ENCODE results near the gene CNN2.

CNN2 gene

GRCh38 chr19:1010586-1011510 is 15.6 kb upstream of the CNN2 start:
- Histone ChIP-seq H3K4me1 (ENCODE audit: low read length) (peaks cover 8% of the 10 kb centered on the region), H3K9ac (ENCODE audit: low read length) (no peak overlapping the region), H3K27ac (ENCODE audit: low read length) (no peak overlapping the region), H3K27me3 (replicated peaks; ENCODE audit: insufficient read depth, low read length) (no peaks in the 10 kb centered on the region), H3K9me2 (replicated peaks; ENCODE audit: insufficient read depth, low read length) (no peaks in the 10 kb centered on the region), H3K36me3 (replicated peaks; ENCODE audit: insufficient read depth, low read length) (peaks cover 19% of the 10 kb centered on the region), H3K79me2 (ENCODE audit: low read length) (peaks cover 39% of the 10 kb centered on the region), H4K20me1 (ENCODE audit: insufficient read depth, low read length) (no peaks in the 10 kb centered on the region), H3K4me3 (ENCODE audit: low read length) (no peak overlapping the region), H2AFZ (ENCODE audit: low read length) (no peak overlapping the region), H3F3A (ENCODE audit: insufficient read depth, low read length) (no peaks in the 10 kb centered on the region), H3K4me2 (ENCODE audit: low read depth, low read length) (no peak overlapping the region), H3K9me3 (replicated peaks; ENCODE audit: insufficient read depth, low read length) (no peaks in the 10 kb centered on the region)
- no peak for DNase-seq
- no peak for TF ChIP-seq EZH2 (optimal IDR thresholded peaks at IDR 0.05; ENCODE audit: low read depth, low read length)
- no peak for TF ChIP-seq EZH2phosphoT487 (IDR thresholded peaks at IDR 0.05; ENCODE audit: low read length)
- TF ChIP-seq CTCF (IDR thresholded peaks at IDR 0.05; ENCODE audit: low read length): no peak

- Histone ChIP-seq H3K79me2 (ENCODE audit: low read length) (peaks cover 50% of the 10 kb centered on the region), H3K4me3 (ENCODE audit: low read length) (no peak overlapping the region), H2AFZ (ENCODE audit: low read length) (no peak overlapping the region), H3K9me3 (replicated peaks; ENCODE audit: insufficient read depth, low read length) (no peaks in the 10 kb centered on the region), H3K27me3 (replicated peaks; ENCODE audit: insufficient read depth, low read length) (no peaks in the 10 kb centered on the region), H3K9ac (ENCODE audit: low read length) (no peak overlapping the region), H3K36me3 (replicated peaks; ENCODE audit: insufficient read depth, low read length) (peaks cover 19% of the 10 kb centered on the region), H3K9me2 (replicated peaks; ENCODE audit: insufficient read depth, low read length) (no peaks in the 10 kb centered on the region), H3K4me1 (ENCODE audit: low read length) (peaks cover 17% of the 10 kb centered on the region), H4K20me1 (ENCODE audit: insufficient read depth, low read length) (peaks cover under 1% of the 10 kb centered on the region; the same call in 1 of the 2 replicates), H3K27ac (ENCODE audit: low read length) (no peak overlapping the region), H3F3A (ENCODE audit: insufficient read depth, low read length) (peaks cover 8% of the 10 kb centered on the region), H3K4me2 (ENCODE audit: low read depth, low read length) (no peak overlapping the region)
- TF ChIP-seq EZH2 (optimal IDR thresholded peaks at IDR 0.05; ENCODE audit: low read depth, low read length) (no peak), CTCF (IDR thresholded peaks at IDR 0.05; ENCODE audit: low read length) (no peak), EZH2phosphoT487 (IDR thresholded peaks at IDR 0.05; ENCODE audit: low read length) (no peak)
- no peak for DNase-seq
These were observed 14.5 kb upstream of the CNN2 start for GRCh38 chr19:1011831-1012333.

DNA sequence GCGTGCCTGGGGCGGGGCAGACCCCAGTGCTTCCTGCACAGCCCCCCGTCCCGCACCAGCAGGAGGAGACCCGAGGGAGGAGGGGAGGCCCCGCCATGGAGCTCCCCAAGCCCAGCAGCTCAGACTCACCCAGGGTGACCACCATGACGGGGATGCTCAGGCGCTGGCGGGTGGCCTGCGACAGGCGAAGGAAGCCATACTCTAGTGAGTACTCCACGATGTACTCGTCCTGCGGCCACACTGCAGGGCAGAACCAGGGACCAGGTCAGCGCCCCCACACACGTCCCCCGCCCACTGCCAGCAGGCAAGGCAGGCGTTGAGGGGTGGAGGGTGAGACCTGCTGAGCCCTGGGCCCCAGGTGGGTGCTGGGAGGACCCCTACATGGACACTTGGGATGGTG is 14.1 kb upstream of the CNN2 start:
- TF ChIP-seq EZH2phosphoT487 (IDR thresholded peaks at IDR 0.05; ENCODE audit: low read length): no peak
- TF ChIP-seq EZH2 (optimal IDR thresholded peaks at IDR 0.05; ENCODE audit: low read depth, low read length): no peak
- no peak for TF ChIP-seq CTCF (IDR thresholded peaks at IDR 0.05; ENCODE audit: low read length)
- H3K27me3 ChIP-seq (replicated peaks; ENCODE audit: insufficient read depth, low read length): no peaks in the 10 kb centered on the region

More for the DNA sequence above, 14.1 kb upstream of the CNN2 start:
- peaks cover 19% of the 10 kb centered on the region for H3K36me3 ChIP-seq (replicated peaks; ENCODE audit: insufficient read depth, low read length)
- no peak overlapping the region for H2AFZ ChIP-seq (ENCODE audit: low read length)
- no peaks in the 10 kb centered on the region for H3K9me2 ChIP-seq (replicated peaks; ENCODE audit: insufficient read depth, low read length)
- no peaks in the 10 kb centered on the region for H3K9me3 ChIP-seq (replicated peaks; ENCODE audit: insufficient read depth, low read length)
- peaks cover 22% of the 10 kb centered on the region for H3K4me1 ChIP-seq (ENCODE audit: low read length)
- no peak overlapping the region for H3K27ac ChIP-seq (ENCODE audit: low read length)
- peaks cover 5% of the 10 kb centered on the region for H4K20me1 ChIP-seq (ENCODE audit: insufficient read depth, low read length)
- H3F3A ChIP-seq (ENCODE audit: insufficient read depth, low read length): peaks cover 10% of the 10 kb centered on the region
- peaks cover 54% of the 10 kb centered on the region for H3K79me2 ChIP-seq (ENCODE audit: low read length)
- no peak for DNase-seq
- H3K4me2 ChIP-seq (ENCODE audit: low read depth, low read length): no peak overlapping the region
- no peak overlapping the region for H3K4me3 ChIP-seq (ENCODE audit: low read length)
- no peak overlapping the region for H3K9ac ChIP-seq (ENCODE audit: low read length)

Measured in MM.1S (cell line).